WTC11 (cell line): ENCODE data around the gene KRT79. TPM values are rescaled to one million over a fixed set of nuclear protein-coding genes. Genes with fewer than 3 reads are reported as not detected.

Experiments used
- ATAC-seq: fragments of 200-7000 bp; cut with Tn5 transposase; 2 replicates; pipeline ENCODE4 v1.10.0; 2021; ENCODE audit warnings: mild to moderate bottlenecking, moderate library complexity
- CTCF ChIA-PET: fragments of 300-600 bp; sonication (Branson Sonifier 250); formaldehyde crosslinking; loops from one replicate; lab custom pipeline; 2021; ENCODE audit warnings: antibody characterized with exemption; lab: Charles Lee
- POLR2A ChIA-PET: fragments of 350-600 bp; sonication (Branson Sonifier 250); formaldehyde crosslinking; loops from one replicate; lab custom pipeline; 2021; ENCODE audit warnings: antibody characterized with exemption; lab: Charles Lee
- DNase-seq: peaks from one replicate; pipeline ENCODE4 v3.0.0; 2021; ENCODE audit warnings: low spot score
- H3K27ac Mint-ChIP-seq: 2 replicates; pipeline ENCODE4 v1.8.0; 2021; ENCODE audit warnings: mixed read lengths
- H3K27me3 Mint-ChIP-seq: 2 replicates; pipeline ENCODE4 v1.8.0; 2021; ENCODE audit warnings: low read depth, mild to moderate bottlenecking, moderate library complexity, mixed read lengths
- H3K36me3 Mint-ChIP-seq: 2 replicates; pipeline ENCODE4 v1.8.0; 2021; ENCODE audit warnings: mixed read lengths
- H3K4me1 Mint-ChIP-seq: 2 replicates; pipeline ENCODE4 v1.8.0; 2022; ENCODE audit warnings: mixed read lengths
- H3K4me3 Mint-ChIP-seq: 2 replicates; pipeline ENCODE4 v1.8.0; 2021; ENCODE audit warnings: mild to moderate bottlenecking, moderate library complexity, mixed read lengths
- H3K9me3 Mint-ChIP-seq: 2 replicates; pipeline ENCODE4 v1.8.0; 2021; ENCODE audit warnings: mixed read lengths
- ATF1 ChIP-seq: sonication (generic); formaldehyde crosslinking; IDR thresholded peaks from 2 replicates; pipeline ENCODE4 v1.8.1; 2023; ENCODE audit warnings: mild to moderate bottlenecking, moderate library complexity, missing genetic modification reagents
- E2F1 ChIP-seq: sonication (generic); formaldehyde crosslinking; IDR thresholded peaks from 2 replicates; pipeline ENCODE4 v1.8.0; 2022; ENCODE audit warnings: mild to moderate bottlenecking, missing genetic modification reagents
- E2F4 ChIP-seq: sonication (generic); formaldehyde crosslinking; IDR thresholded peaks from 2 replicates; pipeline ENCODE4 v1.8.1; 2022; ENCODE audit warnings: low read depth, mild to moderate bottlenecking, moderate library complexity, missing genetic modification reagents, borderline replicate concordance
- ELF4 ChIP-seq: sonication (generic); formaldehyde crosslinking; IDR thresholded peaks from 2 replicates; pipeline ENCODE4 v1.8.1; 2022; ENCODE audit warnings: low read depth, mild to moderate bottlenecking, moderate library complexity, missing genetic modification reagents
- ETV6 ChIP-seq: sonication (generic); formaldehyde crosslinking; IDR thresholded peaks from 2 replicates; pipeline ENCODE4 v1.8.1; 2022; ENCODE audit warnings: mild to moderate bottlenecking, missing genetic modification reagents
- JUN ChIP-seq: sonication (generic); formaldehyde crosslinking; IDR thresholded peaks from 2 replicates; pipeline ENCODE4 v1.8.0; 2023; ENCODE audit warnings: mild to moderate bottlenecking, missing genetic modification reagents
- MAX ChIP-seq: sonication (generic); formaldehyde crosslinking; IDR thresholded peaks from 2 replicates; pipeline ENCODE4 v1.8.0; 2022; ENCODE audit warnings: mild to moderate bottlenecking, missing genetic modification reagents
- MLX ChIP-seq: sonication (generic); formaldehyde crosslinking; IDR thresholded peaks from 2 replicates; pipeline ENCODE4 v1.8.1; 2023; ENCODE audit warnings: mild to moderate bottlenecking, missing genetic modification reagents, moderate library complexity
- MYBL2 ChIP-seq: sonication (generic); formaldehyde crosslinking; IDR thresholded peaks from 2 replicates; pipeline ENCODE4 v1.8.1; 2023; ENCODE audit warnings: mild to moderate bottlenecking, moderate library complexity, missing genetic modification reagents
- NFATC4 ChIP-seq: fragments of 250-450 bp; sonication (Bioruptor Pico); IDR thresholded peaks from 2 replicates; pipeline ENCODE4 v1.9.0; 2021; ENCODE audit warnings: mild to moderate bottlenecking
- NR3C1 ChIP-seq: sonication (generic); formaldehyde crosslinking; conservative IDR thresholded peaks from 2 replicates; pipeline ENCODE4 v1.8.1; 2023; ENCODE audit warnings: low read depth, mild to moderate bottlenecking, missing genetic modification reagents
- OVOL2 ChIP-seq: fragments of 250-450 bp; sonication (Bioruptor Pico); IDR thresholded peaks from 2 replicates; pipeline ENCODE4 v1.9.0; 2021; ENCODE audit warnings: mild to moderate bottlenecking, borderline replicate concordance
- PRRX2 ChIP-seq: fragments of 250-450 bp; sonication (Bioruptor Pico); IDR thresholded peaks from 2 replicates; pipeline ENCODE4 v1.8.0; 2021; ENCODE audit warnings: mild to moderate bottlenecking
- TCF7 ChIP-seq: sonication (generic); formaldehyde crosslinking; IDR thresholded peaks from 2 replicates; pipeline ENCODE4 v1.8.0; 2022; ENCODE audit warnings: mild to moderate bottlenecking, low read depth, missing genetic modification reagents, moderate library complexity
- ZNF121 ChIP-seq: sonication (generic); formaldehyde crosslinking; IDR thresholded peaks from 2 replicates; pipeline ENCODE4 v1.8.0; 2023; ENCODE audit warnings: missing genetic modification reagents
- ZNF425 ChIP-seq: fragments of 250-450 bp; sonication (Bioruptor Pico); conservative IDR thresholded peaks from 2 replicates; pipeline ENCODE4 v1.9.0; 2021; ENCODE audit warnings: mild to moderate bottlenecking
- total RNA-seq: library from RNA; stranded (reverse); gene quantifications from 3 replicates; pipeline ENCODE4 v1.2.3, GENCODE V29; 2021
- TF ChIP-seq, protein P1 (sequence below): sonication (generic); formaldehyde crosslinking; IDR thresholded peaks from 2 replicates; pipeline ENCODE4 v1.8.1; 2023; ENCODE audit warnings: mild to moderate bottlenecking, missing genetic modification reagents, moderate library complexity
- TF ChIP-seq, protein P2 (sequence below): sonication (generic); formaldehyde crosslinking; IDR thresholded peaks from 2 replicates; pipeline ENCODE4 v1.8.1; 2023; ENCODE audit warnings: mild to moderate bottlenecking, missing genetic modification reagents, borderline replicate concordance
- TF ChIP-seq, protein P3 (sequence below): sonication (generic); formaldehyde crosslinking; IDR thresholded peaks from 2 replicates; pipeline ENCODE4 v1.8.0; 2022; ENCODE audit warnings: mild to moderate bottlenecking, missing genetic modification reagents

KRT79 gene
- total RNA-seq, 1 experiment from 2014 or later = not detected

DNA sequence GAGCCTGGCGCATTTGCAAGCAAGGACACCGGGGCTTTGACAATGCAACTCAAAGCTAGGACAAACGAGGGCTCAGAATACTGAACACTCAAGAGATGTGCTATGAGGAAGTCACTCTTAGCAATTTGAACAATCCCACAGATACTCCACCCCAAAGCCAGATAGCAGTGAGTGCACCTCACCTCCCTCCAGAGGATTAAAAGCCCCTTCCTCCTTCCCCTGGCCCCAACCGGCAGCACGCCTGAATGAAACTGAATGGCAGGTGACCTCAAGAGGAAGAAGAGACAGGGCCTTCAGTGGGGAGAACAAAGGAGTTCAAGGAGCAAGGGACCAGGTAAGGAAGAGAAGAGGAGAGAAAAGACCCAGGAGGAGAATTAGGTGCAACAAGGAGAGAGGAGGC, 16.6 kb upstream of the KRT79 start:
- no peak overlapping the region for H3K4me3 Mint-ChIP-seq
- no peaks in the 10 kb centered on the region; the same call in 1 of the 2 replicates for H3K27me3 Mint-ChIP-seq
- no peak for TF ChIP-seq TCF7 (CRISPR knock-in tag)
- TF ChIP-seq E2F4 = no peak
- no peak for TF ChIP-seq MLX
- TF ChIP-seq E2F1 (CRISPR knock-in tag) = no peak
- TF ChIP-seq ZNF425 (CRISPR knock-in tag) = no peak
- TF ChIP-seq, protein P1, sequence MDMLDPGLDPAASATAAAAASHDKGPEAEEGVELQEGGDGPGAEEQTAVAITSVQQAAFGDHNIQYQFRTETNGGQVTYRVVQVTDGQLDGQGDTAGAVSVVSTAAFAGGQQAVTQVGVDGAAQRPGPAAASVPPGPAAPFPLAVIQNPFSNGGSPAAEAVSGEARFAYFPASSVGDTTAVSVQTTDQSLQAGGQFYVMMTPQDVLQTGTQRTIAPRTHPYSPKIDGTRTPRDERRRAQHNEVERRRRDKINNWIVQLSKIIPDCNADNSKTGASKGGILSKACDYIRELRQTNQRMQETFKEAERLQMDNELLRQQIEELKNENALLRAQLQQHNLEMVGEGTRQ (CRISPR knock-in tag) = no peak
- TF ChIP-seq OVOL2 = no peak
- TF ChIP-seq JUN (CRISPR knock-in tag) = no peak
- no peak for TF ChIP-seq ZNF121 (CRISPR knock-in tag)
- TF ChIP-seq ELF4 = no peak
- TF ChIP-seq, protein P2, sequence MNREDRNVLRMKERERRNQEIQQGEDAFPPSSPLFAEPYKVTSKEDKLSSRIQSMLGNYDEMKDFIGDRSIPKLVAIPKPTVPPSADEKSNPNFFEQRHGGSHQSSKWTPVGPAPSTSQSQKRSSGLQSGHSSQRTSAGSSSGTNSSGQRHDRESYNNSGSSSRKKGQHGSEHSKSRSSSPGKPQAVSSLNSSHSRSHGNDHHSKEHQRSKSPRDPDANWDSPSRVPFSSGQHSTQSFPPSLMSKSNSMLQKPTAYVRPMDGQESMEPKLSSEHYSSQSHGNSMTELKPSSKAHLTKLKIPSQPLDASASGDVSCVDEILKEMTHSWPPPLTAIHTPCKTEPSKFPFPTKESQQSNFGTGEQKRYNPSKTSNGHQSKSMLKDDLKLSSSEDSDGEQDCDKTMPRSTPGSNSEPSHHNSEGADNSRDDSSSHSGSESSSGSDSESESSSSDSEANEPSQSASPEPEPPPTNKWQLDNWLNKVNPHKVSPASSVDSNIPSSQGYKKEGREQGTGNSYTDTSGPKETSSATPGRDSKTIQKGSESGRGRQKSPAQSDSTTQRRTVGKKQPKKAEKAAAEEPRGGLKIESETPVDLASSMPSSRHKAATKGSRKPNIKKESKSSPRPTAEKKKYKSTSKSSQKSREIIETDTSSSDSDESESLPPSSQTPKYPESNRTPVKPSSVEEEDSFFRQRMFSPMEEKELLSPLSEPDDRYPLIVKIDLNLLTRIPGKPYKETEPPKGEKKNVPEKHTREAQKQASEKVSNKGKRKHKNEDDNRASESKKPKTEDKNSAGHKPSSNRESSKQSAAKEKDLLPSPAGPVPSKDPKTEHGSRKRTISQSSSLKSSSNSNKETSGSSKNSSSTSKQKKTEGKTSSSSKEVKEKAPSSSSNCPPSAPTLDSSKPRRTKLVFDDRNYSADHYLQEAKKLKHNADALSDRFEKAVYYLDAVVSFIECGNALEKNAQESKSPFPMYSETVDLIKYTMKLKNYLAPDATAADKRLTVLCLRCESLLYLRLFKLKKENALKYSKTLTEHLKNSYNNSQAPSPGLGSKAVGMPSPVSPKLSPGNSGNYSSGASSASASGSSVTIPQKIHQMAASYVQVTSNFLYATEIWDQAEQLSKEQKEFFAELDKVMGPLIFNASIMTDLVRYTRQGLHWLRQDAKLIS (CRISPR knock-in tag) = no peak
- no peak for TF ChIP-seq ETV6
- TF ChIP-seq NR3C1 = no peak
- TF ChIP-seq MAX (CRISPR knock-in tag) = no peak
- no peak for TF ChIP-seq MYBL2 (CRISPR knock-in tag)
- TF ChIP-seq NFATC4 (CRISPR knock-in tag) = no peak
- TF ChIP-seq, protein P3, sequence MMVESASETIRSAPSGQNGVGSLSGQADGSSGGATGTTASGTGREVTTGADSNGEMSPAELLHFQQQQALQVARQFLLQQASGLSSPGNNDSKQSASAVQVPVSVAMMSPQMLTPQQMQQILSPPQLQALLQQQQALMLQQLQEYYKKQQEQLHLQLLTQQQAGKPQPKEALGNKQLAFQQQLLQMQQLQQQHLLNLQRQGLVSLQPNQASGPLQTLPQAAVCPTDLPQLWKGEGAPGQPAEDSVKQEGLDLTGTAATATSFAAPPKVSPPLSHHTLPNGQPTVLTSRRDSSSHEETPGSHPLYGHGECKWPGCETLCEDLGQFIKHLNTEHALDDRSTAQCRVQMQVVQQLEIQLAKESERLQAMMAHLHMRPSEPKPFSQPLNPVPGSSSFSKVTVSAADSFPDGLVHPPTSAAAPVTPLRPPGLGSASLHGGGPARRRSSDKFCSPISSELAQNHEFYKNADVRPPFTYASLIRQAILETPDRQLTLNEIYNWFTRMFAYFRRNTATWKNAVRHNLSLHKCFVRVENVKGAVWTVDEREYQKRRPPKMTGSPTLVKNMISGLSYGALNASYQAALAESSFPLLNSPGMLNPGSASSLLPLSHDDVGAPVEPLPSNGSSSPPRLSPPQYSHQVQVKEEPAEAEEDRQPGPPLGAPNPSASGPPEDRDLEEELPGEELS = no peak
- TF ChIP-seq PRRX2 (CRISPR knock-in tag) = no peak
- no peak for TF ChIP-seq ATF1 (CRISPR knock-in tag)
- H3K36me3 Mint-ChIP-seq = no peaks in the 10 kb centered on the region
- no peak overlapping the region for H3K27ac Mint-ChIP-seq
- DNase-seq = no peak
- POLR2A ChIA-PET = no interaction called here
- no peak for ATAC-seq
- CTCF ChIA-PET = no interaction called here
- no peaks in the 10 kb centered on the region for H3K4me1 Mint-ChIP-seq
- H3K9me3 Mint-ChIP-seq = no peaks in the 10 kb centered on the region
